Neuronal stem cell (in vitro differentiated cells): ENCODE data around the gene GASK1A.

Experiments
- DNase-seq: peaks from one replicate; pipeline ENCODE4 v3.0.0-alpha.2; 2013; ENCODE audit warnings: low spot score
- H2AFZ ChIP-seq: one replicate; pipeline ENCODE4 v1.6.1; 2013; ENCODE audit warnings: mild to moderate bottlenecking, low read length, inconsistent platforms
- H2AK5ac ChIP-seq: 2 replicates; pipeline ENCODE4 v1.6.1; 2013; ENCODE audit warnings: low read depth, mild to moderate bottlenecking, inconsistent platforms, low read length, moderate library complexity, mixed read lengths
- H2BK120ac ChIP-seq: 2 replicates; pipeline ENCODE4 v1.6.1; 2013; ENCODE audit warnings: low read depth, mild to moderate bottlenecking, inconsistent platforms, low read length, moderate library complexity, mixed read lengths
- H2BK12ac ChIP-seq: one replicate; pipeline ENCODE4 v1.6.1; 2013; ENCODE audit warnings: low read length, inconsistent platforms
- H2BK15ac ChIP-seq: 2 replicates; pipeline ENCODE4 v1.6.1; 2013; ENCODE audit warnings: mild to moderate bottlenecking, low read length, inconsistent platforms, mixed read lengths
- H2BK5ac ChIP-seq: one replicate; pipeline ENCODE4 v1.6.1; 2013; ENCODE audit warnings: inconsistent platforms, mild to moderate bottlenecking, low read length, moderate library complexity
- H3K14ac ChIP-seq: one replicate; pipeline ENCODE4 v1.6.1; 2013; ENCODE audit warnings: low read length, inconsistent platforms
- H3K18ac ChIP-seq: 2 replicates; pipeline ENCODE4 v1.6.1; 2013; ENCODE audit warnings: low read length, inconsistent platforms
- H3K23ac ChIP-seq: 2 replicates; pipeline ENCODE4 v1.6.1; 2013; ENCODE audit warnings: low read depth, mild to moderate bottlenecking, mixed read lengths, low read length, inconsistent platforms; ENCODE audit not compliant: poor library complexity
- H3K27ac ChIP-seq: replicated peaks from 3 replicates; pipeline ENCODE4 v1.5.1; 2013; ENCODE audit warnings: low read length, inconsistent platforms
- H3K27me3 ChIP-seq, 3 experiments: 2 replicates each; pipeline ENCODE4 v1.6.1; 2013; ENCODE audit warnings: low read length in 3 of 3, mild to moderate bottlenecking in 2 of 3, inconsistent platforms in 1 of 3, low read depth in 1 of 3, mixed read lengths in 1 of 3, moderate library complexity in 1 of 3; ENCODE audit not compliant: control insufficient read depth in 3 of 3, insufficient read depth in 3 of 3
- H3K36me3 ChIP-seq, 2 donors: replicated peaks in 1 of 2; 2 replicates each; pipeline ENCODE4 v1.6.1; 2013; ENCODE audit warnings: low read length in 2 of 2; ENCODE audit not compliant: control insufficient read depth in 2 of 2, insufficient read depth in 2 of 2
- H3K4ac ChIP-seq: 2 replicates; pipeline ENCODE4 v1.6.1; 2013; ENCODE audit warnings: inconsistent platforms, mild to moderate bottlenecking, low read length, moderate library complexity
- H3K4me1 ChIP-seq, 2 donors: 1 replicate in 1 of 2; 2 replicates in 1 of 2; pipeline ENCODE4 v1.6.1; 2013; ENCODE audit warnings: low read length in 2 of 2, low read depth in 1 of 2; ENCODE audit not compliant: control insufficient read depth in 2 of 2, insufficient read depth in 1 of 2
- H3K4me2 ChIP-seq: one replicate; pipeline ENCODE4 v1.6.1; 2013; ENCODE audit warnings: mild to moderate bottlenecking, low read length, inconsistent platforms; ENCODE audit not compliant: insufficient read depth, poor library complexity, severe bottlenecking
- H3K4me3 ChIP-seq, 2 donors: 2 replicates each; pipeline ENCODE4 v1.5.1; 2013; ENCODE audit warnings: low read length in 2 of 2, mild to moderate bottlenecking in 2 of 2, inconsistent platforms in 1 of 2, moderate library complexity in 1 of 2
- H3K79me1 ChIP-seq: one replicate; pipeline ENCODE4 v1.6.1; 2013; ENCODE audit warnings: low read depth, mild to moderate bottlenecking, inconsistent platforms, low read length, moderate library complexity
- H3K9ac ChIP-seq: one replicate; pipeline ENCODE4 v1.6.1; 2013; ENCODE audit warnings: mild to moderate bottlenecking, low read depth, low read length, inconsistent platforms; ENCODE audit not compliant: poor library complexity
- H3K9me3 ChIP-seq, 2 donors: replicated peaks in 1 of 2; 2 replicates each; pipeline versions ENCODE3 to v1.6.1; 2013; ENCODE audit warnings: low read length in 2 of 2, mild to moderate bottlenecking in 2 of 2, inconsistent platforms in 1 of 2, low read depth in 1 of 2, mixed read lengths in 1 of 2, moderate library complexity in 1 of 2; ENCODE audit not compliant: control insufficient read depth in 2 of 2, insufficient read depth in 1 of 2
- H4K8ac ChIP-seq: one replicate; pipeline ENCODE4 v1.6.1; 2013; ENCODE audit warnings: low read depth, mild to moderate bottlenecking, inconsistent platforms, low read length, moderate library complexity
- H4K91ac ChIP-seq: one replicate; pipeline ENCODE4 v1.6.1; 2013; ENCODE audit warnings: low read length, low read depth, mild to moderate bottlenecking, inconsistent platforms; ENCODE audit not compliant: poor library complexity
- WGBS, 2 donors: extraction: QIAGEN DNeasy Blood & Tissue Kit; methylation state at CpG; one replicate each; pipeline ENCODE4 v1.1.7; 2013; ENCODE audit warnings: missing lambda C conversion rate in 2 of 2, mixed read lengths in 1 of 2; ENCODE audit not compliant: insufficient read length in 2 of 2, insufficient replicate concordance in 1 of 2; ENCODE audit errors: extremely low coverage in 2 of 2; 5-methylcytosine and 5-hydroxymethylcytosine counted together

The GASK1A gene

GRCh38 chr3:43019006-43019809, 40.1 kb downstream of the GASK1A start:
- no peaks in the 10 kb centered on the region for H3K79me1 ChIP-seq
- H2AK5ac ChIP-seq: no peak overlapping the region
- H3K4me1 ChIP-seq: peaks cover 0 to 3% of the 10 kb centered on the region in 2 donors
- H3K36me3 ChIP-seq: no peaks in the 10 kb centered on the region
- H3K9me3 ChIP-seq: peaks cover 2 to 4% of the 10 kb centered on the region in 2 donors
- H2BK12ac ChIP-seq: no peak overlapping the region
- H2BK5ac ChIP-seq: no peak overlapping the region
- no peak overlapping the region for H3K18ac ChIP-seq
- H2BK15ac ChIP-seq: no peak overlapping the region
- no peak overlapping the region for H3K27ac ChIP-seq
- no peak overlapping the region for H3K9ac ChIP-seq
- H2BK120ac ChIP-seq: no peak overlapping the region
- no peak for DNase-seq
- no peak overlapping the region for H2AFZ ChIP-seq
- no peak overlapping the region for H3K4me2 ChIP-seq
- no peak overlapping the region for H3K23ac ChIP-seq
- no peak overlapping the region for H4K91ac ChIP-seq
- no peak overlapping the region for H3K4me3 ChIP-seq
- H3K27me3 ChIP-seq: peaks cover 0 to 8% (median 0%) of the 10 kb centered on the region in 3 experiments
- H3K4ac ChIP-seq: no peak overlapping the region
- H4K8ac ChIP-seq: no peak overlapping the region
- no peak overlapping the region for H3K14ac ChIP-seq
- WGBS, 2 donors: no CpG with 5 or more reads among the region's 6 CpGs

- no peak overlapping the region for H3K23ac ChIP-seq
- H2BK12ac ChIP-seq: no peak overlapping the region
- H3K4me3 ChIP-seq: no peak overlapping the region
- H3K27ac ChIP-seq: no peak overlapping the region
- no peak overlapping the region for H3K18ac ChIP-seq
- H3K79me1 ChIP-seq: no peaks in the 10 kb centered on the region
- H2AFZ ChIP-seq: no peak overlapping the region
- H3K27me3 ChIP-seq: peaks cover 0 to 8% (median 0%) of the 10 kb centered on the region in 3 experiments
- H3K14ac ChIP-seq: no peak overlapping the region
- H3K9me3 ChIP-seq: peaks cover 0 to 2% of the 10 kb centered on the region in 2 donors
- H2BK120ac ChIP-seq: no peak overlapping the region
- peaks cover 0 to 3% of the 10 kb centered on the region in 2 donors for H3K4me1 ChIP-seq
- no peak overlapping the region for H3K9ac ChIP-seq
- no peak overlapping the region for H4K8ac ChIP-seq
- H3K4ac ChIP-seq: no peak overlapping the region
- H4K91ac ChIP-seq: no peak overlapping the region
- no peak overlapping the region for H2BK5ac ChIP-seq
- H2BK15ac ChIP-seq: no peak overlapping the region
- H2AK5ac ChIP-seq: no peak overlapping the region
- DNase-seq: no peak
- no peak overlapping the region for H3K4me2 ChIP-seq
- H3K36me3 ChIP-seq: no peaks in the 10 kb centered on the region
Measured at GRCh38 chr3:43019826-43020225, 40.7 kb downstream of the GASK1A start.

GRCh38 chr3:43021186-43021585, 42.1 kb downstream of the GASK1A start:
- no peak overlapping the region for H2AFZ ChIP-seq
- no peak overlapping the region for H2BK5ac ChIP-seq
- no peak overlapping the region for H3K4me2 ChIP-seq
- no peak overlapping the region for H2BK15ac ChIP-seq
- no peaks in the 10 kb centered on the region for H3K36me3 ChIP-seq
- H3K9ac ChIP-seq: no peak overlapping the region
- H4K91ac ChIP-seq: no peak overlapping the region
- H3K4ac ChIP-seq: no peak overlapping the region
- WGBS, 2 donors: no CpG with 5 or more reads among the region's 4 CpGs
- H3K79me1 ChIP-seq: no peaks in the 10 kb centered on the region
- H3K9me3 ChIP-seq: no peaks in the 10 kb centered on the region
- no peak overlapping the region for H2BK120ac ChIP-seq
- H3K4me3 ChIP-seq: no peak overlapping the region
- no peak overlapping the region for H4K8ac ChIP-seq
- DNase-seq: no peak
- H3K27ac ChIP-seq: no peak overlapping the region
- no peak overlapping the region for H3K14ac ChIP-seq
- no peak overlapping the region for H3K23ac ChIP-seq
- H3K27me3 ChIP-seq: peaks cover 0 to 8% (median 0%) of the 10 kb centered on the region in 3 experiments
- no peak overlapping the region for H3K18ac ChIP-seq
- H2BK12ac ChIP-seq: no peak overlapping the region
- H3K4me1 ChIP-seq: peaks cover 0 to 13% of the 10 kb centered on the region in 2 donors
- H2AK5ac ChIP-seq: no peak overlapping the region

GRCh38 chr3:43022121-43022520, 43.0 kb downstream of the GASK1A start:
- no peak overlapping the region for H2AFZ ChIP-seq
- no peak overlapping the region for H4K8ac ChIP-seq
- H3K18ac ChIP-seq: no peak overlapping the region
- peaks cover 0 to 8% (median 0%) of the 10 kb centered on the region in 3 experiments for H3K27me3 ChIP-seq
- no peaks in the 10 kb centered on the region for H3K9me3 ChIP-seq
- no peak overlapping the region for H2BK5ac ChIP-seq
- H3K4me3 ChIP-seq: no peak overlapping the region
- DNase-seq: no peak
- no peak overlapping the region for H3K4me2 ChIP-seq
- H3K36me3 ChIP-seq: no peaks in the 10 kb centered on the region
- no peak overlapping the region for H3K14ac ChIP-seq
- no peak overlapping the region for H4K91ac ChIP-seq
- H2AK5ac ChIP-seq: no peak overlapping the region
- no peak overlapping the region for H3K4ac ChIP-seq
- H3K4me1 ChIP-seq: peaks cover 0 to 13% of the 10 kb centered on the region in 2 donors
- H3K79me1 ChIP-seq: no peaks in the 10 kb centered on the region
- H2BK120ac ChIP-seq: no peak overlapping the region
- H3K27ac ChIP-seq: no peak overlapping the region
- no peak overlapping the region for H2BK12ac ChIP-seq
- WGBS, 2 donors: no CpG with 5 or more reads among the region's 1 CpG
- no peak overlapping the region for H3K23ac ChIP-seq
- no peak overlapping the region for H3K9ac ChIP-seq
- no peak overlapping the region for H2BK15ac ChIP-seq
